ENCODE data around the gene CABCOCO1.

DNA sequence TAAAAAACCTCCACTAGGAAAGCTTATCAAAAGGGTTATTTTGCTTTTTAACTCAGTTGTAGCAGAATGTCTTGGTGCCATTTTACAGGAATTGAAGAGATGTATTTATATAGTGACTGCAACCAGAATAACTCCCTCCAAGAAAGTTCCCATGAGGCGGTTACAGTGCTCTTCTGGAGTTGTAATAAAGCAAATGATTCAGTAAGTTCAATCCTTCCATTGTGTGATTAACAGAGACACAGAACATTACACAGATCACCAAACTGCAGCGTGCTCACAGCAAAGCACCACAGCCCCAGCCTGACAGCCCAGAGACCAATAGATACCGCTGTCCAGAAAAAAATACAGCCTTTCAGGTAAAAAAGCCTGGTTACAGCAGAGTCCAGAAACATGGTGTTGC lies 21.9 kb upstream of the CABCOCO1 start:
- TF ChIP-seq, protein P1, sequence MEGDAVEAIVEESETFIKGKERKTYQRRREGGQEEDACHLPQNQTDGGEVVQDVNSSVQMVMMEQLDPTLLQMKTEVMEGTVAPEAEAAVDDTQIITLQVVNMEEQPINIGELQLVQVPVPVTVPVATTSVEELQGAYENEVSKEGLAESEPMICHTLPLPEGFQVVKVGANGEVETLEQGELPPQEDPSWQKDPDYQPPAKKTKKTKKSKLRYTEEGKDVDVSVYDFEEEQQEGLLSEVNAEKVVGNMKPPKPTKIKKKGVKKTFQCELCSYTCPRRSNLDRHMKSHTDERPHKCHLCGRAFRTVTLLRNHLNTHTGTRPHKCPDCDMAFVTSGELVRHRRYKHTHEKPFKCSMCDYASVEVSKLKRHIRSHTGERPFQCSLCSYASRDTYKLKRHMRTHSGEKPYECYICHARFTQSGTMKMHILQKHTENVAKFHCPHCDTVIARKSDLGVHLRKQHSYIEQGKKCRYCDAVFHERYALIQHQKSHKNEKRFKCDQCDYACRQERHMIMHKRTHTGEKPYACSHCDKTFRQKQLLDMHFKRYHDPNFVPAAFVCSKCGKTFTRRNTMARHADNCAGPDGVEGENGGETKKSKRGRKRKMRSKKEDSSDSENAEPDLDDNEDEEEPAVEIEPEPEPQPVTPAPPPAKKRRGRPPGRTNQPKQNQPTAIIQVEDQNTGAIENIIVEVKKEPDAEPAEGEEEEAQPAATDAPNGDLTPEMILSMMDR (optimal IDR thresholded peaks at IDR 0.05 in 1 of 3, IDR thresholded peaks at IDR 0.05 in 1 of 3, conservative IDR thresholded peaks at IDR 0.05 in 1 of 3; ENCODE audit: extremely low read depth in 1 of 3, insufficient read depth in 2 of 3, low read length in 3 of 3), result no peak
- no peak for TF ChIP-seq EZH2 (IDR thresholded peaks at IDR 0.05; ENCODE audit: low read length)
